HG03558 (cell line): ENCODE measurements around the gene ATP6AP1.

ENCODE experiments used
- ATAC-seq: cut with Tn5 transposase; IDR thresholded peaks from one replicate; pipeline ENCODE4 v1.9.1; 2021; ENCODE audit warnings: moderate number of reproducible peaks; ENCODE audit not compliant: unreplicated experiment; ENCODE audit errors: extremely low read depth

ATP6AP1 gene

GRCh38 chrX:154443992-154444754 lies 15.7 kb downstream of the ATP6AP1 start, which contains the start of gene FAM50A:
Gene FAM50A, plus strand, starts transcription at chrX:154444141. Its CDS starts 95 bp downstream, at chrX:154444236.
- no peak for ATAC-seq

- ATAC-seq, result no peak
These were observed 16.3 kb downstream of the ATP6AP1 start for GRCh38 chrX:154444755-154445246.

- ATAC-seq, result no peak
These were observed 17.3 kb downstream of the ATP6AP1 start for GRCh38 chrX:154445776-154446175.

- ATAC-seq, result no peak
These were observed 18.0 kb downstream of the ATP6AP1 start for GRCh38 chrX:154446430-154446829.

GRCh38 chrX:154448484-154448883 lies 20.0 kb downstream of the ATP6AP1 start:
- ATAC-seq, result no peak

GRCh38 chrX:154449618-154450017 lies 21.1 kb downstream of the ATP6AP1 start:
- no peak for ATAC-seq

- no peak for ATAC-seq
These were observed 21.8 kb downstream of the ATP6AP1 start for GRCh38 chrX:154450312-154450711.

- no peak for ATAC-seq
These were observed 24.3 kb downstream of the ATP6AP1 start for GRCh38 chrX:154452823-154453222.

GRCh38 chrX:154457491-154458115 lies 29.1 kb downstream of the ATP6AP1 start:
- no peak for ATAC-seq

- no peak for ATAC-seq
These were observed 29.9 kb downstream of the ATP6AP1 start, which contains the start of gene PLXNA3 for GRCh38 chrX:154458116-154458953. Gene PLXNA3, plus strand, starts transcription at chrX:154458281. Its CDS starts 1,903 bp downstream, at chrX:154460184.

- ATAC-seq, result no peak
These were observed 30.7 kb downstream of the ATP6AP1 start for GRCh38 chrX:154458954-154459778.

GRCh38 chrX:154459832-154460231 lies 31.4 kb downstream of the ATP6AP1 start:
- no peak for ATAC-seq

GRCh38 chrX:154460326-154460725 lies 31.8 kb downstream of the ATP6AP1 start:
- no peak for ATAC-seq

GRCh38 chrX:154462396-154462795 lies 33.9 kb downstream of the ATP6AP1 start:
- ATAC-seq, result no peak

- no peak for ATAC-seq
These were observed 35.2 kb downstream of the ATP6AP1 start for GRCh38 chrX:154463611-154464220.

GRCh38 chrX:154464806-154465365 lies 36.4 kb downstream of the ATP6AP1 start:
- ATAC-seq, result no peak

GRCh38 chrX:154465601-154466000 lies 37.1 kb downstream of the ATP6AP1 start:
- ATAC-seq, result no peak

- no peak for ATAC-seq
These were observed 37.6 kb downstream of the ATP6AP1 start for GRCh38 chrX:154466036-154466435.

GRCh38 chrX:154466907-154467306 lies 38.4 kb downstream of the ATP6AP1 start:
- no peak for ATAC-seq
